ES-I3 (cell line): ENCODE measurements around the gene SEMA3C.

Experiments used
- H3K36me3 ChIP-seq: 2 replicates; pipeline ENCODE4 v1.6.1; 2013; ENCODE audit warnings: mild to moderate bottlenecking, low read length, control low read depth, moderate library complexity; ENCODE audit not compliant: insufficient read depth
- H3K4me1 ChIP-seq: 2 replicates; pipeline ENCODE4 v1.6.1; 2013; ENCODE audit warnings: mild to moderate bottlenecking, control low read depth, low read length; ENCODE audit not compliant: insufficient read depth
- H3K9ac ChIP-seq: 2 replicates; pipeline ENCODE4 v1.6.1; 2013; ENCODE audit warnings: low read depth, mild to moderate bottlenecking, low read length, moderate library complexity
- H3K9me3 ChIP-seq: 2 replicates; pipeline ENCODE4 v1.6.1; 2013; ENCODE audit warnings: mild to moderate bottlenecking, low read length, moderate library complexity; ENCODE audit not compliant: control insufficient read depth, insufficient read depth

SEMA3C gene

GRCh38 chr7:80841423-80841955 lies 77.4 kb downstream of the SEMA3C start:
- Histone ChIP-seq H3K9ac (no peak overlapping the region), H3K36me3 (no peaks in the 10 kb centered on the region), H3K9me3 (no peaks in the 10 kb centered on the region), H3K4me1 (peaks cover 17% of the 10 kb centered on the region)

- Histone ChIP-seq H3K9ac (no peak overlapping the region), H3K9me3 (no peaks in the 10 kb centered on the region), H3K36me3 (no peaks in the 10 kb centered on the region), H3K4me1 (peaks cover 17% of the 10 kb centered on the region)
These were observed 78.2 kb downstream of the SEMA3C start for GRCh38 chr7:80840681-80841080.

- Histone ChIP-seq H3K4me1 (peaks cover 17% of the 10 kb centered on the region), H3K36me3 (no peaks in the 10 kb centered on the region)
These were observed 79.0 kb downstream of the SEMA3C start for GRCh38 chr7:80839855-80840254.

GRCh38 chr7:80838643-80839042 lies 80.2 kb downstream of the SEMA3C start:
- Histone ChIP-seq H3K4me1 (peaks cover 23% of the 10 kb centered on the region), H3K36me3 (no peaks in the 10 kb centered on the region), H3K9ac (no peak overlapping the region), H3K9me3 (no peaks in the 10 kb centered on the region)

More at GRCh38 chr7:80839855-80840254, 79.0 kb downstream of the SEMA3C start:
- no peak overlapping the region for H3K9ac ChIP-seq
- no peaks in the 10 kb centered on the region for H3K9me3 ChIP-seq

GRCh38 chr7:80837345-80837744 lies 81.5 kb downstream of the SEMA3C start:
- H3K36me3 ChIP-seq: no peaks in the 10 kb centered on the region
- H3K9me3 ChIP-seq: no peaks in the 10 kb centered on the region
- H3K4me1 ChIP-seq: peaks cover 21% of the 10 kb centered on the region
- H3K9ac ChIP-seq: no peak overlapping the region

GRCh38 chr7:80835251-80835650 lies 83.6 kb downstream of the SEMA3C start:
- H3K9ac ChIP-seq: no peak overlapping the region
- H3K9me3 ChIP-seq: no peaks in the 10 kb centered on the region
- H3K4me1 ChIP-seq: peaks cover 7% of the 10 kb centered on the region; the same call in 1 of the 2 replicates
- no peaks in the 10 kb centered on the region for H3K36me3 ChIP-seq

- H3K4me1 ChIP-seq: peaks cover 7% of the 10 kb centered on the region; the same call in 1 of the 2 replicates
These were observed 85.3 kb downstream of the SEMA3C start for GRCh38 chr7:80833289-80834268.

GRCh38 chr7:80832006-80832405 lies 86.8 kb downstream of the SEMA3C start:
- Histone ChIP-seq H3K36me3 (no peaks in the 10 kb centered on the region), H3K4me1 (peaks cover 7% of the 10 kb centered on the region; the same call in 1 of the 2 replicates), H3K9ac (no peak overlapping the region), H3K9me3 (no peaks in the 10 kb centered on the region)

More at GRCh38 chr7:80833289-80834268, 85.3 kb downstream of the SEMA3C start:
- Histone ChIP-seq H3K36me3 (no peaks in the 10 kb centered on the region), H3K9me3 (no peaks in the 10 kb centered on the region), H3K9ac (no peak overlapping the region)

GRCh38 chr7:80830584-80831285 lies 88.1 kb downstream of the SEMA3C start:
- H3K36me3 ChIP-seq: no peaks in the 10 kb centered on the region
- no peaks in the 10 kb centered on the region for H3K9me3 ChIP-seq
- H3K4me1 ChIP-seq: peaks cover 7% of the 10 kb centered on the region; the same call in 1 of the 2 replicates
- H3K9ac ChIP-seq: no peak overlapping the region

GRCh38 chr7:80830010-80830409 lies 88.8 kb downstream of the SEMA3C start:
- Histone ChIP-seq H3K9ac (no peak overlapping the region), H3K9me3 (no peaks in the 10 kb centered on the region), H3K36me3 (no peaks in the 10 kb centered on the region), H3K4me1 (peaks cover 7% of the 10 kb centered on the region; the same call in 1 of the 2 replicates)

- Histone ChIP-seq H3K36me3 (no peaks in the 10 kb centered on the region), H3K9ac (no peak overlapping the region), H3K9me3 (no peaks in the 10 kb centered on the region), H3K4me1 (peaks cover 7% of the 10 kb centered on the region; the same call in 1 of the 2 replicates)
These were observed 89.3 kb downstream of the SEMA3C start for GRCh38 chr7:80829527-80829926.

GRCh38 chr7:80827239-80827633 lies 91.6 kb downstream of the SEMA3C start:
- H3K9ac ChIP-seq: no peak overlapping the region
- H3K4me1 ChIP-seq: no peaks in the 10 kb centered on the region
- no peaks in the 10 kb centered on the region for H3K9me3 ChIP-seq
- no peaks in the 10 kb centered on the region for H3K36me3 ChIP-seq

- Histone ChIP-seq H3K9ac (no peak overlapping the region), H3K9me3 (no peaks in the 10 kb centered on the region), H3K36me3 (no peaks in the 10 kb centered on the region), H3K4me1 (no peaks in the 10 kb centered on the region)
These were observed 92.2 kb downstream of the SEMA3C start for GRCh38 chr7:80826520-80827238.

- no peak overlapping the region for H3K9ac ChIP-seq
- H3K9me3 ChIP-seq: no peaks in the 10 kb centered on the region
- no peaks in the 10 kb centered on the region for H3K36me3 ChIP-seq
- no peaks in the 10 kb centered on the region for H3K4me1 ChIP-seq
These were observed 93.4 kb downstream of the SEMA3C start for GRCh38 chr7:80825499-80825898.
